22Rv1 (cell line): ENCODE measurements around the gene PRSS21.
A peak's percentile ranks its signal among the peaks of the same experiment; 100 is the strongest.

Source experiments
- H3K27ac ChIP-seq: fragments of 450-650 bp; 2 replicates; pipeline ENCODE4 v1.5.1; 2017
- ZFX ChIP-seq: fragments of 450-650 bp; IDR thresholded peaks from 2 replicates; pipeline ENCODE4 v1.6.1; 2017; ENCODE audit warnings: antibody characterized with exemption, borderline replicate concordance
- TF ChIP-seq, protein P1 (sequence below): fragments of 450-650 bp; IDR thresholded peaks from 2 replicates; pipeline ENCODE4 v1.5.1; 2017; ENCODE audit warnings: mild to moderate bottlenecking

PRSS21 gene

DNA sequence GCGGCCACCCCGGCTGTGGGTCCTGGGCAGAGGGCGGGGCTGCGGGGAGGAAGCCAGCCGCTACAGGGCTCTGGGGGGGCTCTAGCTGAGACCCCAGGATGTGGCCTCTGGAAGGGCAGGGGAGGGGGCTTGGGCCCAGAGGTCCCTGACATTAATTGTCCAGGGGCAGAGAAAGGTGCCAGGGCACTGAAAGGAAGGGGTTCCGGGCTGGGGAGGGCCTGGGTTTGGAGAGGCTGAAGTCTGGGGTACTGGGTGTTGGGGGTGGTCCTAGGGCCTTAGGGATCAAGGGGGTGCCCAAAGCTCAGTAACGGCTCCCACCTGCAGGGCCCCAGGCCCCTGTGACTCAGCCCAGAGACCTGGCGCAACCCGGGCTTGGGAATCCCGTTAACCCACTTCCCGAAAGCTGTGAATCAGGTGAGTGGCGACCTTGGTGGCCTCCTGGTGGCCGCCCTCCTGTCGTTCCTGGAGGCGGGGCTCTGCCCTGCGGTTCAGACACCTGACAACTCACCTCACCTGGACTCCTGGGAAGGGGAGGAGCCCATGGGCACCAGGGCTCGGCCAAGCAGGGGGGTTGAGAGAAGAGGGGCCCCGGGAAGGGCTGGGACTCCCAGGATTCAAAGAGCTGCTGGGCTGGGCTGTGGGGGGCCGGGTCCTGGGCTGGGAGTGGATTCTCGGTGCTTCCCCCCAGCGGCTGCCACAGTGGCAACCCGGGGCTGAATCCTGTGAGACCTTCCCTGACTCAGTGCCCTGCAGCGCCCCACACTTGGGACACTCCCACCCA lies 41.4 kb downstream of the PRSS21 start:
- TF ChIP-seq ZFX: no peak
- TF ChIP-seq, protein P1, sequence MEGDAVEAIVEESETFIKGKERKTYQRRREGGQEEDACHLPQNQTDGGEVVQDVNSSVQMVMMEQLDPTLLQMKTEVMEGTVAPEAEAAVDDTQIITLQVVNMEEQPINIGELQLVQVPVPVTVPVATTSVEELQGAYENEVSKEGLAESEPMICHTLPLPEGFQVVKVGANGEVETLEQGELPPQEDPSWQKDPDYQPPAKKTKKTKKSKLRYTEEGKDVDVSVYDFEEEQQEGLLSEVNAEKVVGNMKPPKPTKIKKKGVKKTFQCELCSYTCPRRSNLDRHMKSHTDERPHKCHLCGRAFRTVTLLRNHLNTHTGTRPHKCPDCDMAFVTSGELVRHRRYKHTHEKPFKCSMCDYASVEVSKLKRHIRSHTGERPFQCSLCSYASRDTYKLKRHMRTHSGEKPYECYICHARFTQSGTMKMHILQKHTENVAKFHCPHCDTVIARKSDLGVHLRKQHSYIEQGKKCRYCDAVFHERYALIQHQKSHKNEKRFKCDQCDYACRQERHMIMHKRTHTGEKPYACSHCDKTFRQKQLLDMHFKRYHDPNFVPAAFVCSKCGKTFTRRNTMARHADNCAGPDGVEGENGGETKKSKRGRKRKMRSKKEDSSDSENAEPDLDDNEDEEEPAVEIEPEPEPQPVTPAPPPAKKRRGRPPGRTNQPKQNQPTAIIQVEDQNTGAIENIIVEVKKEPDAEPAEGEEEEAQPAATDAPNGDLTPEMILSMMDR: peak; percentile 42
- peak overlapping the region; percentile 74 for H3K27ac ChIP-seq

DNA sequence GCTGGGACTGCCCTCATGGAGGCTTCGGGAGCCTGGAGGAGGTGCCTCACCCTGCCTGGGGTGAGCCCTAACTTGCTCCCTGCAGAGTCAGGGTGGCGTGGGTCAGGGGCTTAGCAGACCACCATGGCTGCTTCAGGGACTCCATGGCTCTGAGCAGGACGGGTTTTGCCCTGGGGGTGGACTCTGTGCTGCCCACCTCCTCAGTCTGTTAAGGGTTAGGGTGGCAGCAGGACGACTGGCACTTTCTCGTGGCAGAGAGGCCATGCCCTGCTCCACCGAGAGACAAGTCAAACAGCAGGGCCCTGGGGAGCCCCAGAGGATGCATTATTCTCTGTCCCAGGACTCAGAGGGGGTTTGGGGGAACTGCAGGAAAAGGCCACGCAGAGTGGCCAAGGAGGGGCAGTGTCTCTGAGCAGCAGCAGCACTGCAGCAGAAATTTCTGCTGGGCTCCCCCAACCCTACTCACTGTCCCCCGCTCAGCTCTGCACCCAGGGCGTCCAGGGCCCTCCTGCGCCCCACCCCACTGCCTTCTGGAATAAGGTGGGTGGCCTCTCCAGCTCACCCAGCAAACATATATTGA lies 42.7 kb downstream of the PRSS21 start:
- TF ChIP-seq ZFX: no peak
- TF ChIP-seq, protein P1: no peak
- H3K27ac ChIP-seq: no peak overlapping the region

DNA sequence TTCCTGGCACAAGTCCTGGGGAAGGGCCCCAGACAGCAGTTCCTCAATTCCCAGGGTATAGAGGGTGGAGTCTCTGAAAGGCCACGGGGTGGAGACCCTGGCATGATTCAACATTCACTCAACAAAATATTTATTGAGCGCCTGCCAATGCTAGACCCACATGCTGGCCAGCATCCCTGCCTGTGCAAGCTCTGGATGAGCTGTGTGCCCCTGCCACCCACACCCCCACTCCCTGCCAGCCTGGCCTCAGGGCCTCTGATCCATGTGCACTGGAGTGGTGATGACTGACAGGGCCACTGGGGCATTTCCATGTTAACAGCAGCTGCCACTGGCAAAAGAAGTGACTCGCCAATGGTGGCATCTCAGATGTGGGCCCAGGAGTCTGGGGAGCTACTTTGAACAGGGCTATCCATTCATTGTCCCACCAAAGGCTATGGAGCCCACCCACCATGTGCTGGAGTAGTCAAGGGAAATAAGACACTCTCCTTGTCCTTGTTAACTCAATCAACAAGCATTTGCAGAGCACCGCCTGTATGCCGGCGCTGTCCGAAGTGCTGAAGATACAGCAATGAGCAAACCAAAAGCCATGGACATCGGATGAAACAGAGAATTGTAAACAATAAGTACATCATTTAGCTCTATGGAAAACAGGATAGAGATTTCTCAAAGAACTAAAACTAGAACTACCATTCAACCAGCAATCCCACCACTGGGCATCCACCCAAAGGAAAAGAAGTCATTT lies 44.0 kb downstream of the PRSS21 start:
- H3K27ac ChIP-seq: peak overlapping the region; percentile 25
- no peak for TF ChIP-seq ZFX
- TF ChIP-seq, protein P1: no peak

DNA sequence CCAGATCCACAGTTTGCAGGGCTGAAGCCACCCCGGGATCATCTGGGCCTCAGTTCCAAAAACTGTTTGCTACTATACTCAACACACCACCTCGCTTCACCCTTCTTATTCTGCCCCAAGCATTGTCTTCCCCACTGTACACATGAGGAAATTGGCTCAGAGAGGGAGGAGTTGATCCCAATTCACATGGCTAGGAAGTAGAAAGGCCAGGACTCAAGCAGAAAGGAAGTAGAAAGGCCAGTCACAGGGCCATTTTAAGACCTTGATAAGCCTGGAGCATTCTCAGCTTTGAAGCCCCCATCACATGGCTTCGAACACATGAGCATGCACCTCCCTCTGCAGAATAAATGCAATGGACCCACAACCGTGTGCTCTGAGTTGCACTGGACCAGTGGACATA lies 48.6 kb downstream of the PRSS21 start:
- no peak overlapping the region for H3K27ac ChIP-seq
- TF ChIP-seq, protein P1: no peak
- TF ChIP-seq ZFX: no peak

DNA sequence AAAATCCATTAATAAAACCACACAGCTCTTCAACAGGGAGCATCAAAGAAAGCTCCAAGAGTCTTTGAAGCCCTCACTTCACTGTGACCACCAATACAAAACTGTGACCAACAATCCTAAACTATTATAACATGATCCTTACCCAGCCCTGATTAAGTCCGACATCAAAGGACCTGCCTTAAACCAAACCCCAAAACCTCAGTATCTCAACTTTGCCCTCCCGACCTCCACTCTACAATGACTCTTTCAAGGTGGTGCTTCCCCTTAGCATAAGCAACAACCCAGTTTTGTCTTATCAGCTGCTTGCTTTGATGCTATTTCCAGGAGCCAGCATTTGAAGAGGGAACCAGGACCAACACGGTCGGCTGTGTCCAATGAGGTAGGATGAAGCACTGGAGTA lies 49.4 kb downstream of the PRSS21 start:
- TF ChIP-seq, protein P1: no peak
- TF ChIP-seq ZFX: no peak
- H3K27ac ChIP-seq: no peak overlapping the region

DNA sequence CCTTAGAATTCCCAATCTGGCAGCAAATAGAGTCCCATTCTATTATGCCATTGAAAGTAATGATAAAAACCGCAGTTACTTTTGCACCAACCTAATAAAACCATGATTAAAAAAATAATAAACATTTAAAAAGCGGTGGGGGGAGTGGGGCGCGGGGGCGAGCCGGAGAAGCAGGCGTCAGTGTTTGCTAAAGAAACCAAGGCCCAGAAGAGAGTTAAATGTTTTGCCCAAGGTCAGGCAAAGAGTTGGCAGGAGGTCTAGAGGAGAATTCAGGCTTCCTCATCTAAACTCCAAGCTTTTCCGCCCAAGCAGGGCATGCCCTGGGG lies 50.6 kb downstream of the PRSS21 start:
- H3K27ac ChIP-seq: peak overlapping the region; percentile 94
- TF ChIP-seq, protein P1: no peak
- TF ChIP-seq ZFX: no peak
